GM21381 (cell line): Measurements from ENCODE around the gene USP6.
A peak's percentile ranks its signal among the peaks of the same experiment; 100 is the strongest.
"Not testable (repeated sequence)": the region's sequence is repeated elsewhere in the genome, so short reads cannot be mapped to it uniquely, and the experiment has no call there.

ENCODE experiments used
- ATAC-seq: cut with Tn5 transposase; IDR thresholded peaks from one replicate; pipeline ENCODE4 v1.9.1; 2021; ENCODE audit warnings: mild to moderate bottlenecking, moderate library complexity; ENCODE audit not compliant: unreplicated experiment

The USP6 gene

DNA sequence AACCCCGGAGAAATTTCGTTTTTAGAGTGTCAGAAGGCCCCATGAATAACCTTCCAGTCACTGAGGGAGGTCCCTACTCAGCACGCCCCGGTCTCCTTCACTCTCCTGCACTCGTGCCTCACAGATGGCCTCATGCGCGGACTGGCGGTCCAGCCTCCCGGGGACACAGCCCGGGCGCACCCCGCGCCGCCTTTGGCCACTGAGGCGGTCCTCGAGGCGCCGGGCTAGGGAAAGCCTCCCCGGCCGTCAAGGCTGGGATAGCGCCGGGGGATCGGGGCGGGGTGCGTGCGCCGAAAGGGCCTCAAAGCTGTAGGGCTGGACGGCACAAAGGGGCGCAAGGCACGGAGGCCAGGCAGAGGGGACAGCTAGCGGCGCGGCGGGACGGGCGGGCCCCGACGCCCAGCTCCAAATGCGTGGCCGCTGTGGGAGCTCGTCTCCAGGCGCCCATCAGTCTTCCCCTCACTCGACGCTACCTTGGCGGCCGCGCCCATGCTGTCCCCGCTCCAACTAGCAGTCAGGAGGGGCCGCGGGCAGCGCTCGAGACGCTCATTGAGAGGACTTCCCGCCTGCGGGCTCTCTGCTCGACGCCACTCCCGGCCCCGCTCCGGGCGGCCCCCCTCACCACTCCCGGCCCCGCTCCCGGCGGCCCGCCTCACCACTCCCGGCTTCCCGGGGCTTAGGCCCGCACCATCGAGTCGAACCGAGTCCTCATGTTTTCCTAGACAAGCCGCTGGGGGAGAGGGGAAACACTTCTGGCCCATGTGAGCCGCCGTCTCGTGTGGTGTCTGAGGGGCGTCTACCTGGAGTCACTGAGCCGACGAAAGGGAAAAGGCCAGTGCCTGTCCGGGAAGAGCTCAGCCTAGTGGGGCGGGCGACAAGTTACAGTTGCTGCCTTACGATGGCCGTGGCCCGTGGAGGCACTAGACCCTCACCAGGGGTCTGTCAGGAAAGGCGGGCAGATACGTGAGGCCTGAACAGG lies at the start of gene USP6:
USP6 (plus strand) TSS at position 360 of the 979 bp plus-strand sequence. CDS start 14,336 bp downstream, outside the sequence.
- ATAC-seq, result no peak

DNA sequence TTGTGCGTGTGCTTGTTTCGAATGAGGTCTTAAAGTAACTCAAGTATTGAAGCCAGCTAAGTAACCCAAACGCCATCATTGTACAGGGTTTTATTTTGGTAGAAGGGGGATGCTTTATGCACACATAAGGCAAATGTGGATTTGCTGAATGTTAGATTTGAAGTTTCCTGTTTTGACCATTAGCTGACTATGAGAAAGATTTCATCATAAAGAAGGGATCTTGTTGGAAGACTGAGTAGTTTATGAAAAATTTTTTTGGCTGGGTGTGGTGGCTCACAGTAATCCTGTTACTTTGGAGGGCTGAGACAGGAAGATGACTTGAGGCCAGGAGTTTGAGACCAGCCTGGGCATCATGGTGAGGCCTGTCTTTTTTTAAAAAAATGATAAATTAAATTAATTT lies 47.6 kb upstream of the USP6 start:
- no peak for ATAC-seq

DNA sequence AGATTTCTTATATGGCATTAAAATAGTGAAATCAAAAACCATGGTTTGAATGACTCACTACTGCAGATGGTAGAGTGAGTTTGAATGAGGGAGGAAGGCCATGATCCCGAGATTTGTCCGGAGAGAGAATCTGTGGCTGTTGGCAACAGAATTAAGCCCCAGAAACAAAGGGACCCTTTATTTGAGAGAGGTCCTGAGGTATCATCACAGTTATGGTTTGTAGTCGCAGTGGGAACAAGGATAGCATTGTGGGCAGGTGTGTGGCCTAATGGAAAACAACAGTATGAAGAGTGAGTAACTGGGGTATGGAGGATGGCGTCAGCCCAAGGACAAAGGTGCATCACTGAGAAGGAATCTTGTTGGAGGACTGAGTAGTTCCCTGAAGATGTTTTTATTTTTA lies 46.1 kb upstream of the USP6 start:
- ATAC-seq, result no peak

DNA sequence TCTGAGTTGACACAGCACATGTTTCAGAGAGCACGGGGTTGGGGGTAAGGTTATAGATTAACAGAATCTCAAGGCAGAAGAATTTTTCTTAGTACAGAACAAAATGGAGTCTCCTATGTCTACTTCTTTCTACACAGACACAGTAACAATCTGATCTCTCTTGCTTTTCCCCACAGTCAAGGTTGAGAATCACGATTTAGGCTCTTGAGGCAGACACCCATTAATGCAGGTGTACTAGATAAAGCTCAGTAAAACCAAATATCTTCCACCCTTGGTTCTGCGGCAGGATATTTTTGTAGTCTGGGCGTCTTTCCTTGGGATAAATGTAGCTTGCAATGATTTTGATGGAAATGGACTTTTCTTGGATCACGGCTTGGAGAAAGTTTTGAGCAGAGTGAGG lies 40.4 kb upstream of the USP6 start:
- not testable (repeated sequence) for ATAC-seq

GRCh38 chr17:5077275-5077674 lies 38.6 kb upstream of the USP6 start:
- not testable (repeated sequence) for ATAC-seq

GRCh38 chr17:5077781-5078105 lies 38.1 kb upstream of the USP6 start:
- ATAC-seq, result no peak

DNA sequence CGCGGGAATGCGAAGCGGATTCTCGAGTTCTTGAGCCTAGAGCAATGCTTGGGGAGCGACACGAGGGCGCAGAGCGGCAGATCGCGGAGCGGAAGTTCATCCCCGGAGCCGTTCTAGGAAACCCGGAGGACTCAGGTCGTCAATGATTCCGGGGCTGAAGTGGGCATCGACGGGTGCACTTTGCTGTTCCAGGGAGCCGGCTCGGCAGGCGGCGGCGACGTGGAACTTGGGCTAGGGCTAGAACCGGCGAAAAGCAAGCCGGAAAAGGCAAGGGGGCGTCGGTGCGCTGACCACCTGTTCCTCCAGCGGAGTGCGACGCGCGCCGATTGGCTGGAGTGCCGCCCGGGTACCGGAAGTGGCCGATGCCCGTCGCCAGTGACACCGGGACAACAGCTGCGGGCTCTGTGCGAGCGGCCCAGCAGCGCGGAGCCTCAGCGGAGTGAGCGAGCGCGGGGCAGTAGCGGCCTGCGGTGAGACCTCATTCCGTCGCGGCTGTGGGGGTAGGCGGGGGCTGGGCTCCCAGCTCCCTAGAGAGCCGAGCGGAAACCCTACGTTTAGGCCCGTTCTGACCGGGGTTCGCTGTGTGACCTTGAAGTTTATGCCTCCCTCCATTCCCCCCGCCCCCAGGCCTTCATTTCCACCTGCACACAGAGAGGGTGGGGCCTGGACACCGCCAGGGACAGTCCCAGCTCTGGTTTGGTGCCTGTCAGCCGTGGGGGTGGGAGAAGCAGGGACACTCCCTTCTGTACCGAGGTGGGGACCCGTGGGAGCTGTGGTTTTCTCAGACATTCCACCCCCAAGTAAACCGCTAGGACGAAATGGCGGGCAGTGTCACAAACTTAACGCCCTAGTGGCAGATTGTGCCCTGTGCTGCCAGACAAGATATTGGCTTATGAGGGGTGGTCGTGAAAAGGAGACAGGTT lies 37.5 kb upstream of the USP6 start, which contains the start of gene ZFP3:
ZFP3 (plus strand) TSS at position 362 of the 923 bp plus-strand sequence. CDS start 13,038 bp downstream, outside the sequence.
- ATAC-seq, result peak; percentile 83

- ATAC-seq, result no peak
These were observed 35.2 kb upstream of the USP6 start for GRCh38 chr17:5080591-5080990.

DNA sequence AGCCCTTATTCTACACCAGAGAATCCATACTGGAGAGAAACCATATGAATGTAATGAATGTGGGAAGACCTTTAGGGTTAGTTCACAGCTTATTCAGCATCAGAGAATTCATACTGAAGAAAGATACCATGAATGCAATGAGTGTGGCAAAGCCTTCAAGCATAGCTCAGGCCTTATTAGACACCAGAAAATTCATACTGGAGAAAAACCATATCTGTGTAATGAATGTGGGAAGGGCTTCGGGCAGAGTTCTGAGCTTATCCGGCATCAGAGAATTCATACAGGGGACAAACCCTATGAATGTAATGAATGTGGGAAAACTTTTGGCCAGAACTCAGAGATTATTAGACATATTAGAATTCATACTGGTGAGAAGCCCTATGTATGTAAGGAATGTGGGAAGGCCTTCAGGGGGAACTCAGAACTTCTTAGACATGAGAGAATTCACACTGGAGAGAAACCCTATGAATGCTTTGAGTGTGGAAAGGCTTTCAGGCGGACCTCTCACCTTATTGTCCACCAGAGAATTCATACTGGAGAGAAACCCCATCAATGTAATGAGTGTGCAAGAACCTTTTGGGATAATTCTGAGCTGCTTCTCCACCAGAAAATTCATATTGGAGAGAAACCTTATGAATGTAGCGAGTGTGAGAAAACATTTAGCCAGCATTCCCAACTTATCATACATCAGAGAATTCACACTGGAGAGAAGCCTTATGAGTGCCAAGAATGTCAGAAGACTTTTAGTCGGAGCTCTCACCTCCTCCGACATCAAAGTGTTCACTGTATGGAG lies 23.4 kb upstream of the USP6 start:
- no peak for ATAC-seq

DNA sequence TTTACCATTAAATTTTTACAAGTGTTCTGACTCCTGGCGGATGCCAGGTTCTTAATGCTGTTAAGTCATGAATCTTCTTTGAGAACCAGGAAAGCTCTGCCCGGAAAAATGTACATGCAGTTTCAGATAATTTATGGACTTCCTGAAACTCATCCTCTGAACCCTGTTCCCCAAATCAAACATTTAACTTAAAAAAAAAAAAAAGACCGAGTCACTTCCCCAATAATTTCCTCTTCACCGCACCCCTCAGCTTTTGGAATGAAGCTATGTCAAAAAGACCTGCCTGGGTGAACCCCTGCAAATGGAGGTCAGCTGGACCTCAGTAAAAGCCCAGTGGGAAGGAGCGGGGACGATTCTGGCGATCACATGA lies 19.1 kb upstream of the USP6 start:
- ATAC-seq, result no peak

GRCh38 chr17:5097101-5097834 lies 18.6 kb upstream of the USP6 start:
- no peak for ATAC-seq

- no peak for ATAC-seq
These were observed 16.6 kb upstream of the USP6 start for GRCh38 chr17:5099271-5099670.

GRCh38 chr17:5100832-5101231 lies 15.0 kb upstream of the USP6 start:
- no peak for ATAC-seq

- no peak for ATAC-seq
These were observed 5.0 kb upstream of the USP6 start for GRCh38 chr17:5110816-5111215.

DNA sequence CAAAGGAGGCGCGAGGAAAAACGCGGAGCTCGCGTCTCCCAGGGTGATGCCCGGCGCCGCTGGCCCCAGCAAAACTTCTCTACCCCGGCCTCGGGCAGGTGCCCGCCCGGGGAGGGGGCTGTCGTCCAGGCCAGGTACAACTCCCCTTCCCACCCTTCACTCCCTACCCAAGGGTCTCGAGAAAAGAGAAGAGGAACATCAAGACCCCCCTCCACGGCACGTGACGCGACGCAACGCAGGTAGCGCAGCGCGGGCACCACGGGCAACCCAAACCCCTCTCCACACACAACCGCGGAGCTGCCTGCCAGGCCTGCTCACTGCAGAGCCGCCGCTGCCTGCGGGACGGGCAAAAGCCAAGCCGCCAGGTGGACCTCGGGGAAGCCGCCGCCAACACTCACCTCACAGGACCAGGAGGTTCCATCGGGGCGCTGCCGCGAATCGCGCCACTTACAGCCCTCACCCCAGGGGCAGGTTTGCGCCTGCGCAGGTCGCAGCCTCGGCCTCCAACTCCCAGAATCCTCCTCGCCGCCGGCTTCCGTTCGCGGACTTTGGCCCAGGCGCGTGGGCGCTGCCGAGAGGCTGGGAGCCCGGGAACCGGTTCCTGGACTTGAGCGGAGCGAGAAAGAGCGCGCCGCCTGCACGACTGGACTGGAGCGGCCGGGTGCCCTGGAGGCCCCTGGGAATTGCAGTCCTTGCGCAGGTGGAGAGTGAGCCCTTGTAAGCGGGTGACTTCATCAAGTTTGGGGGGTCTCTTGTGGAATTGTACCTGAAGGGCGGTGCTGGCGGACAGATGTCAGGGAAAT lies 4.2 kb upstream of the USP6 start, which contains the start of gene ZNF232:
ZNF232 (minus strand) TSS at position 477 of the 803 bp plus-strand sequence; CDS start at position 421, 56 bp downstream.
- peak; percentile 74 for ATAC-seq

DNA sequence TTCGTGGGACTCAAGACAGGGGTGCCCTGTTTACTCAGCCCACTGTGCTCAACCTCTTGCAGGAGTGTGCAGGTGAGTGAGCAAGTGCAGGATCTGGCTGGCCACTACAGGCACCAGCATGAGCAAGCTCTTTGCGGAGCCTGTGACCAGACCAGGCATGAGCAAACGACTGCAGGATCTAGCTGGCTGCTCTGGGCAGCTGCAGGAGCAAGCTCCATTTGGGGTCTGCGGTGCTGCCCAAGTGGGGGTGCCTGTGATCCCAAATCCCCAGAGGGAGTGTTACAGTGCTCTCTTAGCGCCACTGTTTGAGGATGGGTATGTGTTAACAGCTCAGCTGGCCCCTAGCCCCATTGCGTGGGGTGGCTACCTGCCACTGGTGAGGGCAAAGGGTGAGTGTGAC lies 2.4 kb downstream of the USP6 start:
- no peak for ATAC-seq

GRCh38 chr17:5120036-5120435 lies 4.2 kb downstream of the USP6 start:
- no peak for ATAC-seq

DNA sequence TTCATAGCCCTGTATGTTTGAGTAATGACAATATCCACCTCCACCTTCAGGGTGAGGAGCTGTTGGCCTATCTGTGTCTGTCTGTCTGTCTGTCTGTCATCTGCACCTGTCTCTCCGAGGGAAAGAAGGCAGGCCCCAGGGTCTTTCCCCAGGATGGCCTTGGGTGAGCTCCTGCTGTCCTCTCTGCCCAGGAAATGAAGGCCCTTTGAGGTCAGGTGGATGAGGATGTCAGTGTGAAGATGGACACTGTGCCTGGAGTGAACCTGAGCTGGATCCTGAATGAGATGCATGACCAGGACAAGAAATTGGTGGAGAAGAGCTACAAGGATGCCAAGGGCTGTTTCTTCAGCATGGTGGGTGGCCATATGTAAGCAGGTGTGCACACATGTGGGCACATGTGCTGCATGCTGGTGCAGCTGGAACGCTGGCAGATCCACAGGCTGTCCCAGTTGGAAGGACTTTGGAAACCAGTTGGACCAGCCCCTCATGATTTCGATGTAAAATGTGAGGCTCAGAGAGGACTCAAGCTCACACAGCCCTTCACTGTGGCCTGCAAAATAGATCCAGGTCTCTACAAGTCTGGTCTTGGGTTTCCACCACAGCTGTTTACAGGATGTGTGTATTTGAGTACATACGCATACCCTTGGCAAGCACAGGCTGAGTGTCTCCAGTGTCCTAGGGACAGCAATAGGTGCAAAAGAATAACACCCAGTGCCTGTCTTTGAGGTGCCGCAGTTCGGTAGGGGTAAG lies 4.8 kb downstream of the USP6 start:
- not testable (repeated sequence) for ATAC-seq
